HG03571 (cell line): ENCODE results near the gene POU2F3.

Experiments
- ATAC-seq: cut with Tn5 transposase; IDR thresholded peaks from one replicate; pipeline ENCODE4 v1.9.1; 2021; ENCODE audit not compliant: unreplicated experiment

The POU2F3 gene

DNA sequence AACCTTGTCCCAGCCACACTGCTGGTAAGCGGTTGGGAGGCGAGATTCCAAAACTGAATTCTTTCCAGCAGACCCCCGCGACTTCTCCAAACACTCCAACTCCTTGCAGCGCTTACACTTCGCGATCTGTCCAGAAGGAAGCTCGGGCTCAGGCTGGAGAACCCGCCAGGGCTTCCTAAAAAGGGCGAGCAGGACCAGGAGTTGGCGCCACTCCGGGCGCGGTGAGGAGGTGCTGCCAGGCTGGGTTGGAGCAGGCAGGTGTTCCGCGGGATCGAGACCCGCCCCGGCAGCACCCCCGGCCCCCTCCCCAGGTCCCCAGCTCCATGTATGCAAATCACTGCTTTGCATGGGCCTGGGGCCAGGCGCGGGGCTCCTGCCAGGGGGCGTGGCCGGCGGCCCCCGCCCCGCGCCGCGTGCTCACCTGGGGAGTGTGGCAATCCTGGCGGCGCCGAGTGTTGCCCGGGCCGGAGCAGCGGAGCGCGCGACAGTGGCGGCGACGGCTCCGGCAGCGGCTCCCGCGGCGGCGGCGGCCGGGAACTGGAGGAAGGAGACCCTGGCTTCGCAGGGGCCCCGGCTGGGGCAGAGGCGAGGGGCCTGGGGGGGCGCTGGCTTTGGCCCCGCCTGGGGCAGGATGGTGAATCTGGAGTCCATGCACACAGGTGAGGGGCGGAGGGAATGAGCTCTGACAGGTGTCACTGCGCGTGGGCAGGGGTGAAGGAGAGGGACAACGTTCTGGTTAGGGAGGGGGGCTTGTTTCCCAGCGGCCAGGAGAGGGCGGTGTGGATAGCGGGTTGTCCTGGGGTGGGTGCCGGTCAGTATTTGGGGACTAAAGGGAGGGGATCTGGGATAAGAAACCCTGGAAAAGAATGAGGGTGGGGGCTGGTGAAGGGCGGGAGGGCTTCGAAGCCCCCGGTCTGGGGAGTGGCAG, at the start of gene POU2F3:
TSS of gene POU2F3 (plus strand) at position 428 of the 928 bp plus-strand sequence. CDS start at position 632, 204 bp downstream.
- ATAC-seq: no peak

- no peak for ATAC-seq
Measured at GRCh38 chr11:120191058-120191457, 48.9 kb upstream of the POU2F3 start.

GRCh38 chr11:120192831-120193625, 46.9 kb upstream of the POU2F3 start:
- no peak for ATAC-seq

GRCh38 chr11:120194166-120194565, 45.8 kb upstream of the POU2F3 start:
- ATAC-seq: no peak

- no peak for ATAC-seq
Measured at GRCh38 chr11:120195601-120196320, 44.2 kb upstream of the POU2F3 start.

- ATAC-seq: no peak
Measured at GRCh38 chr11:120196826-120197225, 43.1 kb upstream of the POU2F3 start.

- no peak for ATAC-seq
Measured at GRCh38 chr11:120197251-120197891, 42.6 kb upstream of the POU2F3 start.

- no peak for ATAC-seq
Measured at GRCh38 chr11:120197977-120198376, 42.0 kb upstream of the POU2F3 start.

GRCh38 chr11:120198403-120198786, 41.5 kb upstream of the POU2F3 start:
- no peak for ATAC-seq

DNA sequence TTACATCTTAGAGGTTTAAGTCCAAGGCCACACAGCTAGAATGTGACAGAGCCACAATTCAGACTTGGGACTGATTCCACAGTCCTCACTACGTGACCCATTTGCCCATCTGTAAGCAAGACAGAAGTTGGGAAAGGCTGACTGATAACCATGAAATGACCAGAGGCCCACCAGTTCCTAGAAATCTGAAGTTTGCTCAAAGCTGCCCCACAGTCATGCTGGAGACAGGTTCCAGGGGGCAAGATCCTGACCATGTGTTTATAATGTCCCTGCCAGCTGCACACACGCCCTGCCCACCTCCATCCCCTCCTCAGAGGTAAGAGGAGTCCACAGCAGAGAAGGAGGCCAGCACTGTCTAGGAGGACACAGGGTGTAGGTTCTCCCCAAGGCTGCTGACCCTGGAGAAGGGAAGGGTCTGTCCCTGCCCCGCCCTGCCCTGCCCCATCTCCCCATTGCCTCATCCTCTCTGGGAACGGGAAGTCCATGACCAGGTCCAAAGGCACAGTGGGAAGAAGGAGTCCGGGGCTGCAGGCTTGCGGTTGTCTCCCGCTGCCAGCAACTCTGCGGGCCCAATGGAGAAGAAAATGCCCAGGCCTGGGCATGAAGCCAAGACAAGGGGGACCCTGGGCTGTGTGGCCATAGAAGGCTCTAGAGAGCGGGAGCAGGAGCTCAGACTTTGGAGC, 41.0 kb upstream of the POU2F3 start:
- no peak for ATAC-seq

DNA sequence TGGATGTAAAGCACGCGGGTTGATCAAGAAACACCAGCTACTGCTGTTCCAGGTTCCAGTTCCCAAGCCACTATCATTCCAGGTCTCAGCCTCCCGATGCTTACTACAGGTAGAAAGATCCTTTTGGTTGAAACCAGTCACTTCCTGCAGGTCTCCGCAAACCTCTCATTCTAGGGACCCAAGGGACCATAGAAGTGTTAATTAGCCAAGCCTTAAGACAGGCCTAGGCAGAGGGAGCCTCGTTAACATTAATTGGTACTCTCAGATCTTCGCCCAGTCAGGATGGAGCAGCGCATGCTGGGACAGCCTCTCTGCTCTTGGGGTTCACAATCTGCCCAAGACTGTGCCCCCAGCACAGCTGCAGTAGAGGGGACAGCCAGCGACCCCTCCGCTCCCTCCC, 40.3 kb upstream of the POU2F3 start:
- ATAC-seq: no peak

DNA sequence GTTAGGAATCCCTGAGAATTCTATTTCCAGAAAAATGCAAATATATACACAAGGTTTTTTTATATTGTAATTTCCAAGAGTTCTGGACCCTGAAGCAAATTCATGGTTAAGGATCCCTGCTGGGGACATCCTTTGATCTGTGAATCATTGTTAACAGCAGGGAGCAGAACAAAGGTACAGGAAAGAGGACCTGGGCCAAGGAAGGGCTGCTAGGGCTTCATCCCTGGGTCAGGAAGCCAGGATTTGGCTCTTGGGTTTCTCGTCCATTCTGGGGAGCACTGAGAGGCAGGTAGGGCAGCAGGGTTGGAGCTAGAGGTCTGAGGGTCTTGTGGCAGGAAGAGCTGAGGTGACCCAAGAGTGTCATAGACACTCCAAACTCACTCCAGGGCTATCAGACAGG, 39.3 kb upstream of the POU2F3 start:
- no peak for ATAC-seq

DNA sequence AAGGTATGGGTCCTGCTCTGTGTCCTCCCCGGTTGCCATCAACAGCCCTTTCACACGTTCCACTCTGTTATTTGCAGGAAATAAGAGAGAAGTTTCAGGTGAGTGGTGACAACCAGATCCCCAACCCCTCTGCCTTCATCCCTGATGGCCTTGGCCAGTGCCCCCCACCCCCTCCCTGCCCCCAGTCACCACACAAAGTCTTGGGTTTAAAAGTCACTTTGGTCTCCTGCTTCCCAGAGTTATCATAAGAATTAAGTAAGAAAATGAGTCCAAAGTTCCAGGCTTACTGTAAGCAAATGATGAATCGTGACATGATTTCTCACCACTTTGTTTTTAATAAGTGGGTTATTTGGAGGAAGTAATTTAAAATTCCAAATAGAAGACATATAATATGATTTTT, 38.3 kb upstream of the POU2F3 start:
- no peak for ATAC-seq

DNA sequence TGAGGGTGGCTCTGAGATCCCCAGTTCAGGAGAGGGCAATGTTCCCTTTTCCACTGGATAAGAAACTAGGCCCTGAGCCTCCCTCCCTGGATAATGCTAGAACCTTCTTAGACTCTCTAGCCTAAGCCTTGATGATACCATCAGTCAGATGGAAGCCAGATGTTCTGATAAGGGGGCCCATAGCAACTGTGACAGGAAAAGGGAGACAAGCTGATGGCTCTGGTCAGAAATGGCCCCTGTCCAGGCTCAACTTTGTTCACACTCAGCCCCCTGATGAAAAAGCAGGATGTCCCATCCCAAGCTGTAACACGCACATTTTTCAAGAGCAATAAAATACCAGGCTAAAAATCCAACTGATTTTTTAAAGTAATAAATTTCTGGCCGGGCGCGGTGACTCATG, 36.3 kb upstream of the POU2F3 start:
- ATAC-seq: no peak

DNA sequence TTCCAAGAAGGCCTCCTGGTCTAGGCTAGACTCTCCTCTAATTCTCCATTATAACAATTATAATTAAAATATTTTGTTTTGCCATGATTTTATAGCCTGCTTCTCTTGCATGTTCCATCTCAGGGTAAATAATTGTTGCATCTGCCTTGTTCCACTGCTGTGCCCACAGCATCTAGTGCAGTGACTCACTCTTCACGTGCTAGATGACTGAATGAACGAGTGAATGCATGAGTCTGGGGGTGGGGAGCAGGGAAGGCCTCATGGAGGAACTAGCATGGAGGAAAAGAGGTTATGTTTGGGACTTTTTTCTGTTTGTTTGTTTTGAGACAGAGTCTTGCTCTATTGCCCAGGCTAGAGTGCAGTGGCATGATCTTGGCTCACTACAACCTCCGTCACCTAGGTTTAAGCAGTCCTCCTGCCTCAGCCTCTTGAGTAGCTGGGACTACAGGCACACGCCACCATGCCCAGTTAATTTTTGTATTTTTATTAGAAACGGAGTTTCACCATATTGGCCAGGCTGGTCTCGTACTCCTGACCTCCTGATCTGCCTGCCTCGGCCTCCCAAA, 34.3 kb upstream of the POU2F3 start:
- no peak for ATAC-seq

GRCh38 chr11:120207512-120207911, 32.4 kb upstream of the POU2F3 start:
- no peak for ATAC-seq

DNA sequence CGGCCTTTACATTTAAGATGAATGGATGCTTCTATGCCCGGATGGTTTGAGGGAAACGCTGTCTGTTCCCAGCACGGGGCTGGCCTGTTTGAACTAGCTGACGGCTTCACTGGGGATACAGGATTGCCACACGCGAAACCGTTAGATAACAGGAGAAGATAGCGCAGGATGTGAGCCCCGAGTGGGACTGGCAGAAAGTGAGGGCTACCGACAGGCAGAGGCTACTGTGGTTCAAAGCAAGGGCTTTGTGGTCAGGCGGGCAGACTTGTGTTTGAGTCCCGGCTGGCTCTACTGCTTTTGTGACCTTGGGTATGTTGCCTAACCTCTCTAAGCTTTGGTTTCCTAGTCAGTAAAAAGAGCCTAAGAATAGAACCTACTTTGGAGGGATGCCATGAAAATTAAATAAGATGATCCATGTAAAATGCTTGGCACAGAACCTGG, 31.9 kb upstream of the POU2F3 start:
- ATAC-seq: no peak

DNA sequence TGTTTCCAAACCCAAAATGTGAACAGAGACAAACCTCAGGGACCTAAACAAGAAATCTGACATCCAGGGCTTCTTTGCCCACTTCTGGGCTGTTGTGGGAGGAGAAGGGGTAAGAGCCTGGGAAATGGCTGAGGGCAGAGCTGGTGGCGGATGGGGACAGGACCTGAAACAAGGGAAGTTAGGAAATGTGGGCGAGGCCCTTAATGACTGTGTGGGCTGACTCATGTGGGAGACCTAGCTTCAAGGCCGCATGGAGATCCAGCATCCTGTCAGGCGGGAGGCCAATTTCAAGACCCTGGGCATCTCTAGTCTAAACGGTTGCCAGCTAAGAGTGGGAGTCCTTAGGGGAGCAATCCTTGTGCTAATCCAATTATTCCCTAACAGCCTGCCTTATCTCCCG, 31.2 kb upstream of the POU2F3 start:
- ATAC-seq: no peak

DNA sequence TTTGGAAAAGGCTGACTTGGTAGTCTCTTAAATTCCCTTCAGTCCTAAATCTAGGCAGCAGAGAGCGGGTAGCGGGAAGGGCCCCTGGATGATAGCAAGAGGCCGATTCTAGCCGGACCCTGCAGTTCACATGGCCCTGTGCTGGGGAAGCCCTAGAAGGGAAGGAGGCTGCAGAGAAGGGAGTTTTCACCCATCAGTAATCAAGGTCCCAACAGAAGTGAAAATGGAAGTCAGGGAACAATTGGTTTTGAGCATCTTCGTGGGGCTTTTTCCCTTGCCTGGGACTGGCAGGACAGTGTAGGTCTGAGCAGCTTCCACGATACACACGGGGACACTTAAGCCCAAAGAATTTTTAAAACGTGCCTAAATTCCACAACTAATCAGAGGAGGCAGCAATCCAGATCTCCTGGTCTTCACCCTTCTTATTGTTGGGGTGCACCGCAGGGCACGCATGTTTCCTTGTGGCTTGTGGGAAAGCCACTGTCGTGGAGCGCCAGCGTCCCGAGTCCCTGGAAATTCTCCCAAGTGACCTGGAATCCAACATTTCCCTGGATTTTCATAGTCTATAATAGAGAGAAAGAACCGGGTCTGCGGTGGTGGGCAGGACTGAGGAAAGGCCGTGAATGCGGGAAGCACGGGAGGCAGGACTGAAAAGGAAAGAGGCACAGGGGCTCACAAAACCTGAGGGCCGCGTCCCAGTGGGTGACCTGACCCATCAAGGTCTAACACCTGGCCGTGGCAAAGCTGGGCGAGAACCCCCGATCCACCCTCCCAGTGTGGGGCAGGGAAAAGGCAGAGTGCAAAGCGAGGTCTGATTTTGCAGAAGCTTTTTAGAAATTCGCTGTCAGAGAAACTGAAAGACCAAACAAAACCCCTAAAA, 30.0 kb upstream of the POU2F3 start:
- ATAC-seq: no peak
